Ishikawa (cell line): ENCODE measurements around the gene SYCP2.

Source experiments
- CEBPB ChIP-seq: IDR thresholded peaks from 2 replicates; pipeline ENCODE4 v1.6.1; 2012
- EP300 ChIP-seq: IDR thresholded peaks from 2 replicates; pipeline ENCODE4 v1.6.1; 2012; ENCODE audit warnings: borderline replicate concordance
- FOXM1 ChIP-seq: IDR thresholded peaks from 2 replicates; pipeline ENCODE4 v1.6.1; 2012; ENCODE audit warnings: low read depth, borderline replicate concordance
- NFIC ChIP-seq: IDR thresholded peaks from 2 replicates; pipeline ENCODE4 v1.6.1; 2012
- RAD21 ChIP-seq: IDR thresholded peaks from 2 replicates; pipeline ENCODE4 v1.6.1; 2012; ENCODE audit warnings: low read depth
- TF ChIP-seq, protein P1 (sequence below): IDR thresholded peaks from 2 replicates; pipeline ENCODE4 v1.6.1; 2012; ENCODE audit warnings: low read depth, mild to moderate bottlenecking
- TF ChIP-seq, protein P2 (sequence below): IDR thresholded peaks from 2 replicates; pipeline ENCODE4 v1.6.1; 2012

DNA sequence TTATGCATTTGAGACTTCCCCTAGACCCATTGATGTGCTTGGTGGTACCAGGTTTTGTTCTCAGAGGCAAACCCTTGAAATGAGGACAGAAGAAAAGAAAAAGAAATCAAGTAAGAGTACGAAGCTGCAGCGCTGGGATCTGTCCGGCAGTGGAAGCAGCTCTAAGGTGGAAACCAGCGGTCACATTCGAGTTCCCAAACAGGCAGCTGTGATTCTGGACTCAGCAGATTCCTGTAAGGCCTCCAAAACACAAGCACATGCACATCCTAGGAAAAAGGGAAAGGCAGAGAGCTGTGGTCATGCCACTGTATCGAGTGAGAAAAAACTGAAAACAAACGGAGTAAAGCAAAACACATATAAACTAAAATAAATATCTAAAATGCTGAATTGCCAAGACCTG, 11.3 kb upstream of the SYCP2 start:
- TF ChIP-seq RAD21 (no peak), CEBPB (no peak), NFIC (no peak), FOXM1 (no peak), EP300 (no peak)
- TF ChIP-seq, protein P1, sequence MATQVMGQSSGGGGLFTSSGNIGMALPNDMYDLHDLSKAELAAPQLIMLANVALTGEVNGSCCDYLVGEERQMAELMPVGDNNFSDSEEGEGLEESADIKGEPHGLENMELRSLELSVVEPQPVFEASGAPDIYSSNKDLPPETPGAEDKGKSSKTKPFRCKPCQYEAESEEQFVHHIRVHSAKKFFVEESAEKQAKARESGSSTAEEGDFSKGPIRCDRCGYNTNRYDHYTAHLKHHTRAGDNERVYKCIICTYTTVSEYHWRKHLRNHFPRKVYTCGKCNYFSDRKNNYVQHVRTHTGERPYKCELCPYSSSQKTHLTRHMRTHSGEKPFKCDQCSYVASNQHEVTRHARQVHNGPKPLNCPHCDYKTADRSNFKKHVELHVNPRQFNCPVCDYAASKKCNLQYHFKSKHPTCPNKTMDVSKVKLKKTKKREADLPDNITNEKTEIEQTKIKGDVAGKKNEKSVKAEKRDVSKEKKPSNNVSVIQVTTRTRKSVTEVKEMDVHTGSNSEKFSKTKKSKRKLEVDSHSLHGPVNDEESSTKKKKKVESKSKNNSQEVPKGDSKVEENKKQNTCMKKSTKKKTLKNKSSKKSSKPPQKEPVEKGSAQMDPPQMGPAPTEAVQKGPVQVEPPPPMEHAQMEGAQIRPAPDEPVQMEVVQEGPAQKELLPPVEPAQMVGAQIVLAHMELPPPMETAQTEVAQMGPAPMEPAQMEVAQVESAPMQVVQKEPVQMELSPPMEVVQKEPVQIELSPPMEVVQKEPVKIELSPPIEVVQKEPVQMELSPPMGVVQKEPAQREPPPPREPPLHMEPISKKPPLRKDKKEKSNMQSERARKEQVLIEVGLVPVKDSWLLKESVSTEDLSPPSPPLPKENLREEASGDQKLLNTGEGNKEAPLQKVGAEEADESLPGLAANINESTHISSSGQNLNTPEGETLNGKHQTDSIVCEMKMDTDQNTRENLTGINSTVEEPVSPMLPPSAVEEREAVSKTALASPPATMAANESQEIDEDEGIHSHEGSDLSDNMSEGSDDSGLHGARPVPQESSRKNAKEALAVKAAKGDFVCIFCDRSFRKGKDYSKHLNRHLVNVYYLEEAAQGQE = no peak
- TF ChIP-seq, protein P2, sequence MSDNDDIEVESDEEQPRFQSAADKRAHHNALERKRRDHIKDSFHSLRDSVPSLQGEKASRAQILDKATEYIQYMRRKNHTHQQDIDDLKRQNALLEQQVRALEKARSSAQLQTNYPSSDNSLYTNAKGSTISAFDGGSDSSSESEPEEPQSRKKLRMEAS = no peak
